Aorta (tissue), 5 donors: ENCODE measurements around the gene JAG2. TPM values are rescaled to one million over a fixed set of nuclear protein-coding genes. Genes with fewer than 3 reads are reported as not detected.

ENCODE experiments used
- ATAC-seq: fragments of 200-7000 bp; cut with Tn5 transposase; one replicate; pipeline ENCODE4 v1.9.1; 2022; ENCODE audit warnings: moderate library complexity; ENCODE audit not compliant: low FRiP score
- DNase-seq, 2 donors: peaks; one replicate each; pipeline ENCODE4 v3.0.0-alpha.2; 2020
- H3K27ac ChIP-seq, 2 donors: one replicate each; pipeline ENCODE4 v1.5.1; 2013; ENCODE audit warnings: low read length in 2 of 2, mild to moderate bottlenecking in 2 of 2, moderate library complexity in 2 of 2, control low read depth in 1 of 2, inconsistent platforms in 1 of 2, low read depth in 1 of 2
- H3K27me3 ChIP-seq, 2 donors: one replicate each; pipeline ENCODE4 v1.6.1; 2013; ENCODE audit warnings: control low read depth in 1 of 2, low read length in 1 of 2, mild to moderate bottlenecking in 1 of 2, moderate library complexity in 1 of 2; ENCODE audit not compliant: insufficient read depth in 2 of 2, control insufficient read depth in 1 of 2
- H3K36me3 ChIP-seq, 2 donors: one replicate each; pipeline ENCODE4 v1.6.1; 2013; ENCODE audit warnings: control low read depth in 1 of 2, low read length in 1 of 2, mild to moderate bottlenecking in 1 of 2; ENCODE audit not compliant: insufficient read depth in 2 of 2, control insufficient read depth in 1 of 2
- H3K4me1 ChIP-seq, 2 donors: one replicate each; pipeline ENCODE4 v1.6.1; 2013; ENCODE audit warnings: low read length in 2 of 2, control low read depth in 1 of 2, mild to moderate bottlenecking in 1 of 2, moderate library complexity in 1 of 2; ENCODE audit not compliant: insufficient read depth in 2 of 2, control insufficient read depth in 1 of 2
- H3K4me3 ChIP-seq, 2 donors: one replicate each; pipeline ENCODE4 v1.5.1; 2013; ENCODE audit warnings: low read length in 2 of 2, control low read depth in 1 of 2, mild to moderate bottlenecking in 1 of 2
- H3K9me3 ChIP-seq: one replicate; pipeline ENCODE4 v1.6.1; 2013; ENCODE audit warnings: mild to moderate bottlenecking, low read length; ENCODE audit not compliant: control insufficient read depth
- WGBS, 2 donors: extraction: QIAGEN DNeasy Blood & Tissue Kit; methylation state at CpG; one replicate each; pipeline ENCODE4 v1.1.7; 2013; 5-methylcytosine and 5-hydroxymethylcytosine counted together
- intact Hi-C, 2 donors: fragments of 100-400 bp; cut with DNase I; formaldehyde crosslinking; loops; one replicate each; pipeline versions ENCODE4 v1.14.2 to v1.15.0; 2022
- polyA plus RNA-seq, 2 donors: library from polyadenylated mRNA; stranded (reverse); fragments of 200-250 nt; gene quantifications; one replicate each; pipeline ENCODE4 v1.2.3, GENCODE V29; 2013
- total RNA-seq, 2 donors: library from RNA; stranded (reverse); fragmentation: NEBNext Ultra II Directional; extraction: Animal tissue kit (Norgen Biotek cat#: 25700); gene quantifications; one replicate each; pipeline ENCODE4 v1.2.1, GENCODE V29; 2021
- donor health status: healthy with polysubstance abuse.
- donor health status: Bipolar disorder and iron deficiency.
- donor health status: DM: no; HTN: no; CAD: no.
- donor health status: DM: no; HTN: no; CAD: no.
- donor health status: DM: yes; HTN: yes; CAD: no.

The JAG2 gene
- total and polyA plus RNA-seq, 4 donors, result 0.13 to 32.1 (median 8.1) TPM

- intact Hi-C loops, result loop anchor here (10.0 kb wide), 2 partner anchors 319 to 329 kb away; partner anchors contain the start of gene TMEM121 (in 1 of the 2)
- WGBS, 2 donors, result 15 to 18% methylated on average over 12 of the region's 12 CpGs
- no peak overlapping the region for H3K27ac ChIP-seq
Measured at GRCh38 chr14:105205673-105206208, 37.2 kb upstream of the JAG2 start.

GRCh38 chr14:105204931-105205672 lies 36.5 kb upstream of the JAG2 start:
- 20 to 21% methylated on average over 21 of the region's 21 CpGs for WGBS, 2 donors
- ATAC-seq (no peak), DNase-seq (no peak)
- Histone ChIP-seq H3K9me3 (no peaks in the 10 kb centered on the region), H3K27me3 (no peaks in the 10 kb centered on the region), H3K27ac (no peak overlapping the region), H3K4me3 (no peak overlapping the region), H3K4me1 (no peaks in the 10 kb centered on the region), H3K36me3 (no peaks in the 10 kb centered on the region)
- intact Hi-C loops, result loop anchor here (5.0 to 10.0 kb wide), 3 partner anchors 113 to 330 kb away; partner anchors contain the start of gene TMEM121 (in 1 of the 2)

More at GRCh38 chr14:105205673-105206208, 37.2 kb upstream of the JAG2 start:
- Histone ChIP-seq H3K27me3 (no peaks in the 10 kb centered on the region), H3K36me3 (no peaks in the 10 kb centered on the region), H3K9me3 (no peaks in the 10 kb centered on the region), H3K4me1 (no peaks in the 10 kb centered on the region), H3K4me3 (no peak overlapping the region)
- ATAC-seq, result no peak
- no peak for DNase-seq

- intact Hi-C loops, result loop anchor here (5.0 to 10.0 kb wide), 3 partner anchors 112 to 330 kb away; partner anchors contain the start of gene TMEM121 (in 1 of the 2)
- ATAC-seq (peak; percentile 71), DNase-seq (no peak)
- Histone ChIP-seq H3K36me3 (no peaks in the 10 kb centered on the region), H3K4me1 (no peaks in the 10 kb centered on the region), H3K27me3 (no peaks in the 10 kb centered on the region), H3K9me3 (no peaks in the 10 kb centered on the region), H3K4me3 (no peak overlapping the region), H3K27ac (no peak overlapping the region)
- WGBS, 2 donors, result 40% methylated on average over 24 of the region's 24 CpGs
Measured at GRCh38 chr14:105204206-105204930, 35.8 kb upstream of the JAG2 start.

GRCh38 chr14:105203701-105204100 lies 35.1 kb upstream of the JAG2 start:
- no peak for DNase-seq
- no peaks in the 10 kb centered on the region for H3K4me1 ChIP-seq
- no peak overlapping the region for H3K4me3 ChIP-seq
- WGBS, 2 donors, result 78 to 80% methylated on average over 6 of the region's 6 CpGs
- H3K27me3 ChIP-seq, result no peaks in the 10 kb centered on the region
- intact Hi-C loops, result loop anchor here (2.0 to 10.0 kb wide), 4 partner anchors 111 to 331 kb away; partner anchors contain the start of gene TMEM121 (in 1 of the 2)
- no peak overlapping the region for H3K27ac ChIP-seq
- no peaks in the 10 kb centered on the region for H3K36me3 ChIP-seq
- no peak for ATAC-seq
- no peaks in the 10 kb centered on the region for H3K9me3 ChIP-seq

GRCh38 chr14:105203057-105203531 lies 34.5 kb upstream of the JAG2 start:
- H3K27ac ChIP-seq, result no peak overlapping the region
- H3K27me3 ChIP-seq, result no peaks in the 10 kb centered on the region
- DNase-seq (peak; percentile 82 to 94), ATAC-seq (peak; percentile 69)
- H3K4me3 ChIP-seq, result no peak overlapping the region
- no peaks in the 10 kb centered on the region for H3K36me3 ChIP-seq
- intact Hi-C loops, result loop anchor here (2.0 to 10.0 kb wide), 4 partner anchors 111 to 332 kb away; partner anchors contain the start of gene TMEM121 (in 1 of the 2)
- 5% methylated on average over 17 to 18 of the region's 18 CpGs for WGBS, 2 donors
- no peaks in the 10 kb centered on the region for H3K4me1 ChIP-seq
- H3K9me3 ChIP-seq, result no peaks in the 10 kb centered on the region

GRCh38 chr14:105201925-105202513 lies 33.4 kb upstream of the JAG2 start:
- H3K27me3 ChIP-seq, result no peaks in the 10 kb centered on the region
- DNase-seq (no peak), ATAC-seq (no peak)
- WGBS, 2 donors, result 44 to 47% methylated on average over 20 of the region's 20 CpGs
- H3K4me1 ChIP-seq, result no peaks in the 10 kb centered on the region
- intact Hi-C loops, result loop anchor here (2.0 to 10.0 kb wide), 4 partner anchors 110 to 333 kb away; partner anchors contain the start of gene TMEM121 (in 1 of the 2)
- H3K27ac ChIP-seq, result no peak overlapping the region
- no peaks in the 10 kb centered on the region for H3K9me3 ChIP-seq
- no peak overlapping the region for H3K4me3 ChIP-seq
- H3K36me3 ChIP-seq, result no peaks in the 10 kb centered on the region

- H3K27me3 ChIP-seq, result no peaks in the 10 kb centered on the region
- intact Hi-C loops, result loop anchor here (5.0 to 10.0 kb wide), 3 partner anchors 109 to 333 kb away; partner anchors contain the start of gene TMEM121 (in 1 of the 2)
- no peak for ATAC-seq
- H3K4me1 ChIP-seq, result no peaks in the 10 kb centered on the region
- DNase-seq, result no peak
- no peaks in the 10 kb centered on the region for H3K9me3 ChIP-seq
- no peak overlapping the region for H3K4me3 ChIP-seq
- WGBS, 2 donors, result 67 to 70% methylated on average over 26 to 28 of the region's 28 CpGs
- H3K27ac ChIP-seq, result no peak overlapping the region
- H3K36me3 ChIP-seq, result no peaks in the 10 kb centered on the region
Measured at GRCh38 chr14:105201156-105201924, 32.8 kb upstream of the JAG2 start.
